Chondrocyte (in vitro differentiated cells): ENCODE results near the gene TAF1D. TPM values are rescaled to one million over a fixed set of nuclear protein-coding genes. Genes with fewer than 3 reads are reported as not detected.

Experiments
- DNase-seq: peaks from one replicate; pipeline ENCODE4 v3.0.0; 2021; ENCODE audit warnings: mixed read lengths, low spot score
- H3K27ac Mint-ChIP-seq: one replicate; pipeline ENCODE4 v1.8.0; 2021; ENCODE audit warnings: mild to moderate bottlenecking, moderate library complexity, mixed read lengths; ENCODE audit not compliant: unreplicated experiment
- H3K27me3 Mint-ChIP-seq: 2 replicates; pipeline ENCODE4 v1.8.0; 2021; ENCODE audit warnings: low read depth, mixed read lengths
- H3K36me3 Mint-ChIP-seq: 2 replicates; pipeline ENCODE4 v1.8.0; 2021; ENCODE audit warnings: low read depth, mixed read lengths
- H3K4me1 Mint-ChIP-seq: 2 replicates; pipeline ENCODE4 v1.8.0; 2021; ENCODE audit warnings: low read depth, mild to moderate bottlenecking, mixed read lengths
- H3K4me3 Mint-ChIP-seq: one replicate; pipeline ENCODE4 v1.8.0; 2021; ENCODE audit warnings: mild to moderate bottlenecking, moderate library complexity, mixed read lengths; ENCODE audit not compliant: unreplicated experiment
- H3K9me3 Mint-ChIP-seq: 2 replicates; pipeline ENCODE4 v1.8.0; 2021; ENCODE audit warnings: low read depth, mixed read lengths
- total RNA-seq: library from RNA; stranded (reverse); gene quantifications from 3 replicates; pipeline ENCODE4 v1.2.1, GENCODE V29; 2021
- TF ChIP-seq, protein P1 (sequence below): fragments of 200-600 bp; sonication (generic); IDR thresholded peaks from 2 replicates; pipeline ENCODE4 v1.5.0; 2021; ENCODE audit warnings: antibody characterized with exemption, mild to moderate bottlenecking, moderate library complexity

The TAF1D gene
- total RNA-seq, 1 donor from 2014 or later, result 85.7 TPM

DNA sequence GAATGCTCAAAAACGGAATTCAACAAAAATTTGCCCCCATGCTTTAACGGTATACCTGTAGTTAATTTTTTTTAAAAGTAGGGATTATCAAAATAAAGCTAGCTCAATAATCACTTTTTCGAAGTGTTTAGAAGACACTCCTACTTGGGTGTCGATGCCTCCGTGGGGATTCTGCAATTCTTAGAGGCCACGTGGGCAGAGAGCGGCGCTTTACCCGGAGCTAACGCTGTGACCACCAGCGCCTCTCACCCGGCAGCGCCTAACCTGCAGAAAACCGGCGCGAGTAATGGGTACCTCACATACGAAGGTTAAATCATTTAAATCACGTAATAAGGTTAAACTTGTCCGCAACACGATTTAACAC is 583 bp downstream of the TAF1D start:
- TF ChIP-seq, protein P1, sequence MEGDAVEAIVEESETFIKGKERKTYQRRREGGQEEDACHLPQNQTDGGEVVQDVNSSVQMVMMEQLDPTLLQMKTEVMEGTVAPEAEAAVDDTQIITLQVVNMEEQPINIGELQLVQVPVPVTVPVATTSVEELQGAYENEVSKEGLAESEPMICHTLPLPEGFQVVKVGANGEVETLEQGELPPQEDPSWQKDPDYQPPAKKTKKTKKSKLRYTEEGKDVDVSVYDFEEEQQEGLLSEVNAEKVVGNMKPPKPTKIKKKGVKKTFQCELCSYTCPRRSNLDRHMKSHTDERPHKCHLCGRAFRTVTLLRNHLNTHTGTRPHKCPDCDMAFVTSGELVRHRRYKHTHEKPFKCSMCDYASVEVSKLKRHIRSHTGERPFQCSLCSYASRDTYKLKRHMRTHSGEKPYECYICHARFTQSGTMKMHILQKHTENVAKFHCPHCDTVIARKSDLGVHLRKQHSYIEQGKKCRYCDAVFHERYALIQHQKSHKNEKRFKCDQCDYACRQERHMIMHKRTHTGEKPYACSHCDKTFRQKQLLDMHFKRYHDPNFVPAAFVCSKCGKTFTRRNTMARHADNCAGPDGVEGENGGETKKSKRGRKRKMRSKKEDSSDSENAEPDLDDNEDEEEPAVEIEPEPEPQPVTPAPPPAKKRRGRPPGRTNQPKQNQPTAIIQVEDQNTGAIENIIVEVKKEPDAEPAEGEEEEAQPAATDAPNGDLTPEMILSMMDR, result no peak
- Mint-ChIP-seq H3K36me3 (peaks cover 40% of the 10 kb centered on the region), H3K27me3 (no peaks in the 10 kb centered on the region), H3K4me3 (peak overlapping the region; percentile 96), H3K9me3 (no peaks in the 10 kb centered on the region), H3K4me1 (peaks cover 63% of the 10 kb centered on the region), H3K27ac (peak overlapping the region; percentile 99)
- no peak for DNase-seq

DNA sequence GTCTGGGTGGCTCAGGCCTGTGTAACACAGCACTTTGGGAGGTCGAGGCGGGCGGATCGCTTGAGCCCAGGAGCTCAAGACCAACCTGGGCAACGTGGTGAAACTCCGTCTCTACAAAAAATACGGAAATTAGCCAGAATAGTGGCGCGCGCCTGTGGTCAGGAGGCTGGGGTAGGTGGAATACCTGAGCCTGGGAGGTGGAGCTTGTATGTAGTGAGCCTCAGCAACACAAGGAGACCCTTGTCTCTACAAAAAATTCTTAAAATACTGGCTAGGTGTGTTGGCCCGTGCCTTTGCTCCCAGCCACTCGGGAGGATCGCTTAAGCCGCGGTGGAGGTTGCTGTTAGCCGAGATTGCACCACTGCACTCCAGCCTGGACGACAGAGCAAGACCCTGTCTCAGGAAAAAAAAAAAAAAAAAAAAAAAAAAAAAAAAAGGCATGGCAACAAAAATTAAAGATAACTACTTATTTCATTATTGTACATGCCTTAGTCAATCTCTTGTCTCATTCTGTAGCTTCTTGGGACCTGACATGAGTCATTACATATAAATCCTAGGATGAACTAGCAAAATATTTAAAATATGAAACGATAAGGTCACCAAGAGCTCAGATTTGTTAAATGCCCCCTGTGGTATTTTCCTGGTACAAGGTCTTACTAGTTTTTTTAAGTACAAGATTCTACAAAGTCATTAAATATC is 1.1 kb downstream of the TAF1D start:
- no peak for DNase-seq
- no peaks in the 10 kb centered on the region for H3K9me3 Mint-ChIP-seq
- TF ChIP-seq, protein P1, result no peak
- H3K36me3 Mint-ChIP-seq, result peaks cover 42% of the 10 kb centered on the region
- peak overlapping the region; percentile 96 for H3K4me3 Mint-ChIP-seq
- peaks cover 64% of the 10 kb centered on the region for H3K4me1 Mint-ChIP-seq
- H3K27ac Mint-ChIP-seq, result peak overlapping the region; percentile 99
- no peaks in the 10 kb centered on the region for H3K27me3 Mint-ChIP-seq

DNA sequence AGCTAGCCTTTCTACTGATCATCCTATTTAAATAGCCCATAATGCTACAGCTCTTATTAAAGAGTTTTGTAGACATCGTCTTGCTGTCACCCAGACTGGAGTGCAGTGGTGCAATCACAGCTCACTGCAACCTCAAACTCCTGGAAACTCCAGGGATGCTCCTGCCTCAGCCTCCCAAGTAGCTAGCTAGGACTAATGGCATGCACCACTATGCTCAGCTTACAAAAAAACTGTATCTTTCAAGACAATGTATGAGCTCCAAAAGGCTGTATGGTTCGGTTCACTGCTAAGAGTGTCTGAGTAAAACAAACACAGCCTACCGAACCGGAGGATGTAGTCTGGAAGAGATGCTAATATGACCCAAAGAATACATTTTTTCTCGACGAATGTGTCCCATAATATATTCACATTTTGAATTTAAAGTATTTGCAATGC is 2.6 kb downstream of the TAF1D start:
- no peaks in the 10 kb centered on the region for H3K9me3 Mint-ChIP-seq
- TF ChIP-seq, protein P1, result no peak
- DNase-seq, result no peak
- H3K4me1 Mint-ChIP-seq, result peaks cover 69% of the 10 kb centered on the region
- H3K27me3 Mint-ChIP-seq, result no peaks in the 10 kb centered on the region
- peak overlapping the region; percentile 99 for H3K27ac Mint-ChIP-seq
- peaks cover 49% of the 10 kb centered on the region for H3K36me3 Mint-ChIP-seq
- peak overlapping the region; percentile 96 for H3K4me3 Mint-ChIP-seq

DNA sequence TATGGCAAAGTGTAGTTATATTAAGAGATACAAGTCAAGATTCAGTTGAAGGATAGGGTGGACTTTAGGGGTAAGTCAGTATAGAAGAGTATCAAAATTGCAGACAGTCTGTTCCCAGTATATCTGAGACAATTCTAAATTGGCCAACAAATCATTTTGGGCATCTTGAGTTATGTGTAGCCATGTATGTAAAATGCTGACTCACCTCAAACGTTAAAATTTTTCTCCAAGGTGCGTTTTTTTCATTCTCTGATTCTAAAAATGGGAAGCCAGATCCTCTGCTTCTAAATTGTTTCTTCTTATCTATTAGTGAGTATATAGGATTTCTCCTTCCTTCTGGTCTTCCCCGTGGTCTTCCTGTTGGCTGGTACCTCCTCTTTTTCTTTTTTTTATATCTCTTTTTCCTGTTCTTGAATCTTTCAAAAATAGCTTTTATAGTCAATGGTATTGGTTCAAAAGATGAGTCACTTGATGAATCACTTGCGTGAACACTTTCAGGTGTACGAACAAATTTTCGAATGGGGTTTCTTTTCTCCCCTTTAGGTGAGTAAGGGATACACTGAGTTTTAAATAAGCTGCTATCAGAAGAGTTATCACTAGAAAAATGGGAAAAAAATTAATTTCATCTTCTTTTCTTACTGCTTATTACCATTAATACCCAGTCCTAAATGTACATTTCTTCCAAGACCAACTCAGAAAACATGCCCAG is 3.2 kb downstream of the TAF1D start:
- peaks cover 54% of the 10 kb centered on the region for H3K36me3 Mint-ChIP-seq
- H3K27me3 Mint-ChIP-seq, result no peaks in the 10 kb centered on the region
- peak overlapping the region; percentile 96 for H3K4me3 Mint-ChIP-seq
- TF ChIP-seq, protein P1, result no peak
- H3K4me1 Mint-ChIP-seq, result peaks cover 72% of the 10 kb centered on the region
- DNase-seq, result no peak
- H3K27ac Mint-ChIP-seq, result peak overlapping the region; percentile 99
- no peaks in the 10 kb centered on the region for H3K9me3 Mint-ChIP-seq

DNA sequence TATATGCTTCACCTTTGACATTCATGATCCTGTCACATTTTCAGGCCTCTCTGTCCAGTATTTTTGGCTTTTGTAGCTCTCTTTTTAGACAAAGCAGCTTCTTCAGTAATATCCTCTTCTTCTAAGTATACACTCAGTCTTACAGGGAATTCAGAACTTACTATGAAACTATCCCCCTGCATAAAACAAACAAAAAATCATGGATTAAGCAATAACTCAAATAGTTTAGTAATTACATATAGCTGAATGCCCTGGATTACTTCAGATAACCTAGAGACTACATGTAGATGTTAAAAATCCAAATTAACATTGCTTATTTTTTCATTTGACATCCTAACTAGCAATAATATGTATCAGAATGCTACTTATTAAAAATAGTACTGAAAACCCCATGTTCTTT is 5.2 kb downstream of the TAF1D start:
- Mint-ChIP-seq H3K4me3 (no peak overlapping the region), H3K4me1 (peaks cover 66% of the 10 kb centered on the region), H3K27me3 (no peaks in the 10 kb centered on the region), H3K9me3 (no peaks in the 10 kb centered on the region), H3K36me3 (peaks cover 63% of the 10 kb centered on the region), H3K27ac (peak overlapping the region; percentile 67)
- TF ChIP-seq, protein P1, result no peak
- no peak for DNase-seq
